WTC11 (cell line): Measurements from ENCODE around the gene LGALS1.

Source experiments
- CTCF ChIP-seq: fragments of 200-600 bp; IDR thresholded peaks from 2 replicates; pipeline ENCODE4 v1.8.0; 2022; ENCODE audit warnings: antibody characterized with exemption
- FOXJ3 ChIP-seq: sonication (generic); formaldehyde crosslinking; IDR thresholded peaks from 2 replicates; pipeline ENCODE4 v1.9.0; 2021; ENCODE audit warnings: missing genetic modification reagents, mild to moderate bottlenecking, borderline replicate concordance
- MLX ChIP-seq: sonication (generic); formaldehyde crosslinking; IDR thresholded peaks from 2 replicates; pipeline ENCODE4 v1.8.1; 2023; ENCODE audit warnings: mild to moderate bottlenecking, missing genetic modification reagents, moderate library complexity
- PRDM15 ChIP-seq: sonication (generic); formaldehyde crosslinking; IDR thresholded peaks from 2 replicates; pipeline ENCODE4 v1.8.0; 2022; ENCODE audit warnings: missing genetic modification reagents
- ZBTB43 ChIP-seq: sonication (generic); formaldehyde crosslinking; IDR thresholded peaks from 2 replicates; pipeline ENCODE4 v1.8.1; 2023; ENCODE audit warnings: mild to moderate bottlenecking, missing genetic modification reagents
- ZNF423 ChIP-seq: fragments of 250-450 bp; sonication (Bioruptor Pico); IDR thresholded peaks from 2 replicates; pipeline ENCODE4 v2.1.2; 2022; ENCODE audit warnings: mild to moderate bottlenecking, moderate library complexity

- TF ChIP-seq MLX (no peak), ZBTB43 (CRISPR knock-in tag) (no peak), PRDM15 (CRISPR knock-in tag) (no peak), FOXJ3 (CRISPR knock-in tag) (no peak), CTCF (no peak), ZNF423 (CRISPR knock-in tag) (no peak)
Measured at GRCh38 chr22:37680191-37680851, 4.9 kb downstream of the LGALS1 start.
